ENCODE measurements around the gene LYSMD1.
A peak's percentile ranks its signal among the peaks of the same experiment; 100 is the strongest.
"Not testable (repeated sequence)": the region's sequence is repeated elsewhere in the genome, so short reads cannot be mapped to it uniquely, and the experiment has no call there.

The LYSMD1 gene, protein sequence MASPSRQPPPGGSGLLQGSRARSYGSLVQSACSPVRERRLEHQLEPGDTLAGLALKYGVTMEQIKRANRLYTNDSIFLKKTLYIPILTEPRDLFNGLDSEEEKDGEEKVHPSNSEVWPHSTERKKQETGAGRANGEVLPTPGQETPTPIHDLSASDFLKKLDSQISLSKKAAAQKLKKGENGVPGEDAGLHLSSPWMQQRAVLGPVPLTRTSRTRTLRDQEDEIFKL

GRCh38 chr1:151165738-151166504 lies at the start of gene LYSMD1, which contains the start of gene SCNM1:
TSS of gene LYSMD1 (minus strand) at chr1:151165902. CDS start at chr1:151165258, 644 bp downstream.
TSS of gene SCNM1 (plus strand) at chr1:151166144. CDS start at chr1:151166153, 9 bp downstream.
- DNase-seq (ENCODE audit: low spot score): peak; percentile 93

GRCh38 chr1:151213560-151213959 lies 47.9 kb upstream of the LYSMD1 start:
- no peak for DNase-seq (ENCODE audit: low spot score)

GRCh38 chr1:151211972-151212705 lies 46.4 kb upstream of the LYSMD1 start:
- DNase-seq (ENCODE audit: low spot score): no peak

DNA sequence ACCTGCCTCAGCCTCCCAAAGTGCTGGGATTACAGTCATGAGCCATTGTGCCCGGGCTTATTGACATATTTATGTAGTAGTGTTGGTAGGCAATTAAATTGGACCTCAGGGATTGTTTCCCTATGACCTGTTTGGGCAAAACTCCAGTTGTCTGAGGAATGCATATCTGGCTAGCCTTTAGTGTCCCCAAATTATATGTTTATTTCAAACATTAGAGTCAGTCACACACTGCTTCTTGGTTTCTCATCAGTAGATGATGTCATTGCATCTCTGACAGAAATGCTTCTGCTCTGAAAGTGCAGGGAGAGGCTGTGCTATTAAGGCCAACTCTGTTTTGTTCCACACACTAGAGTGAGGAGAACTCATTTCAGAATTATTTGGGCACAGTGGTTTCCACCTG lies 45.1 kb upstream of the LYSMD1 start:
- no peak for DNase-seq (ENCODE audit: low spot score)

DNA sequence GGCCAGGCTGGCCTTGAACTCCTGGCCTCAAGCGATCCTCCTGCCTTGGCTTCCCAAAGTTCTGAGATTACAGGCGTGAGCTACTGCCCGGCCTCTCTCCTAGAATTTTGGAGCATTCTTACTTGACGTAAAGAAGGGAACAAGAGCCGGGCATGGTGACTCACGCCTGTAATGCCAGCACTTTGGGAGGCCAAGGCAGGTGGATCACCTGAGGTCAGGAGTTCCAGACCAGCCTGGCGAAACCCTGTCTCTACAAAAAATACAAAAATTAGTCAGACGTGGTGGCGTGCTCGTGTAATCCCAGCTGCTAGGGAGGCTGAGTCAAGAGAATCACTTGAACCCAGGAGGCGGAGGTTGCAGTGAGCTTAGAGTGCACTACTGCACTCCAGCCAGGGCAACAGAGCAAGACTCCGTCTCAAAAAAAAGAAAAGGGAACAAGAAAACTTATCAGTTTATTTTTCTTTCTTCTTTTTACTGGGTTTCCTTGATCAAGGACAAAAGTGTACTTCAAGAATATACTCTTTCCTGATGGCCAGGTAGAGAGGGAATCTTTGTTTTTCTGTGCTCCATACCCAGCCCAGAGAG lies 39.8 kb upstream of the LYSMD1 start:
- DNase-seq (ENCODE audit: low spot score): not testable (repeated sequence)

- no peak for DNase-seq (ENCODE audit: low spot score)
These were observed 34.3 kb upstream of the LYSMD1 start for GRCh38 chr1:151199873-151200581.

DNA sequence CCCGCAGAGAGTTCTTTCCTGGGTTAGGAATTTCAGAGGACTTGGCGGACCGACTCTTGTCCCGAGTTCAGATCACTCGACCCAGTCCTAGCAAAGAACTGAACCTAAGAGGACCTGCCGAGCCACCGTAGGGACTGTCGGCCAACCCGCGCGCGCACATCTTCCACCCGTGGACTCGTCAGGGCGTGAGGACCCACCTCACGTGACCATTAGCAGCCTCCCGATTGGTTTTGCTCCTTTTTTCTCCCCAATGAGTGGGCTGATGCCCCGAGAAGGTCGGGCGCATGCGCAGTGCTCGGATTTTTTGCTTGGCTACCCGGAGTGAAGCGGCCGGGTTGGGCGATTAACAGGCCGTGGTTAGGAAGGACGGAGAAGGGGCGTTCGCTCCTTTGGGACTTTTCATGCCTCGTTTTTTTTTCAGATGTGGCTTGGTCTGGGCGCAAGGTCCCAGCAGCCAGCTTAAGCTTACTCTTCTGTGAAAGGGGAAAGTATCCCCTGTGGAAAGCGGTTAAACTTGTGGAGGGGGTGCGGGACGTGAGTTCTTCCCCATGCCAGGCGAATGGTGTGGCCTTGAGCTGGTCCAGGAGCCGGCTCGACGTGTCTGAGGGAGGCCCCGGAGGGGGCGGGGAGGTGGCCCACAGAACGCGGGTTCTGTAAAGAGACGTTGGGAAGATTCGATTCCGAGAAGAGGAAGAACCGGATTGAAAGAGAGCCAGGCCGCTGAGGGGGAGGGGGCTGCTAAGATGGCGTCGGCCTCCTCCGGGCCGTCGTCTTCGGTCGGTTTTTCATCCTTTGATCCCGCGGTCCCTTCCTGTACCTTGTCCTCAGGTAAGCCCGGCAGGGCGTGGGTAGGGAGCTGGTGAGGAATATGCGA lies 32.8 kb upstream of the LYSMD1 start, which contains the start of gene PIP5K1A:
Gene PIP5K1A, plus strand, starts transcription at position 299 of the 874 bp plus-strand sequence. Its CDS starts 445 bp downstream, at position 744.
- DNase-seq (ENCODE audit: low spot score): peak; percentile 97

DNA sequence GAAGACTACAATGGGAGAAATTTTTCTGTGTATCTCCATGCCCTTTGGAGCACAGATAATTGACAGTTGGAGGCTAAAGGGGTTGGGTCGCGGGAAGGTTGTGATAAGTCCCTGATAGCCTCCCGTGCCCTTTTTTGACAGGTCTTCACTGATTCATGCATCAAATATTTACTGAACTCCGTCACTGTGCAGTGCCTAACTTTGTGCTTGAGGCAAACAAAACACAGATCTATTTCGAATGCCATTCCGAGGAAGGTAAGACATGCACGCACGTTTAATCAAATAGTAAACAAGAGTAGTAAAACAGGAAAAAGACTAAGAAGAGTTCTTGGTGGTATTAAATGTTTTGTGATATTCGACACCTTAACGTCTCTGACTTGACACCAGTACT lies 32.2 kb upstream of the LYSMD1 start:
- no peak for DNase-seq (ENCODE audit: low spot score)

GRCh38 chr1:151196292-151196800 lies 30.6 kb upstream of the LYSMD1 start:
- peak; percentile 37 for DNase-seq (ENCODE audit: low spot score)

GRCh38 chr1:151194894-151195594 lies 29.3 kb upstream of the LYSMD1 start:
- peak; percentile 37 for DNase-seq (ENCODE audit: low spot score)

- DNase-seq (ENCODE audit: low spot score): no peak
These were observed 28.2 kb upstream of the LYSMD1 start for GRCh38 chr1:151193856-151194255.

- DNase-seq (ENCODE audit: low spot score): no peak
These were observed 27.6 kb upstream of the LYSMD1 start for GRCh38 chr1:151193304-151193703.

GRCh38 chr1:151192047-151192446 lies 26.3 kb upstream of the LYSMD1 start:
- DNase-seq (ENCODE audit: low spot score): no peak

DNA sequence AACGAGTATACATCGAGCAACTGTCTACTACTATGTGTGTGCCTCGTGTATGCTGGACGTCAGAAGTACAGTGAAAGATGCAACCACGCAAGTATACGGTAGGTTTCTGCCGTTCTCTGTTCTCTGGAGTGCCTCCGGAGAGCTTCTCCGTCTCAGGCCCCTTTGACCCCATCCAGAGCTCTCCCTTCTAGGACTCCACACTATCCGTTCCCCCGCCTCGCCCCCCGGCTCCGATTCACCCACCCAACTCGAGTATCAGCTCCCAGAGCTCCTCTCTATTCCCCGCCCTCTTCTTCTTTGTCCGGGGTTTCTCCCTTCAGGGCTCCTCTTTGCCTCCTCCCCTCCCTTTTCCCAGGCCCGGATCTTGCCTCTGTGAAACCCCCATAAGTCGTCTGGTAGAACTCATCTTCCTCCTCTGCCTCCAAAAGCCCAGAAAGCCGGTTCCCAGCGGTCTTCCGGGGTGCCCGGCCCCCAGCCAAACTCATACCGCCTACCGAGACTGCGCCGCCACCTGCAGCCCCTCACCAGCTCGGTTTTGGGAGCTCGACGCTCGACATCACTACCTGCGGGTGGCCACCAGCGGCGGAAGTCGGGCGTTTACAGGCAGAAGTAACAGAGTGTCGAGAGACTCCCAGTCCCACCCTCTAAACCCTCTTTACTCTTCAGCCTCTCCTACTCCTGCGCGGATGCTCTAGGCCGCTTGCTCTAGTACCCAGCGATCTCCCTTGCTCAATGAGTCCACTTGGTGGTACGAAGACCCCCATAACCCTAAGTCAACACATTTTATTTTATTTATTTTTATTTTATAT lies 24.1 kb upstream of the LYSMD1 start, which contains the start of gene VPS72:
Gene VPS72, minus strand, starts transcription at position 561 of the 809 bp plus-strand sequence. Its CDS starts 76 bp downstream, at position 485.
- DNase-seq (ENCODE audit: low spot score): peak; percentile 92

GRCh38 chr1:151188667-151189066 lies 23.0 kb upstream of the LYSMD1 start:
- not testable (repeated sequence) for DNase-seq (ENCODE audit: low spot score)

- no peak for DNase-seq (ENCODE audit: low spot score)
These were observed 21.5 kb upstream of the LYSMD1 start for GRCh38 chr1:151187205-151187604.

DNA sequence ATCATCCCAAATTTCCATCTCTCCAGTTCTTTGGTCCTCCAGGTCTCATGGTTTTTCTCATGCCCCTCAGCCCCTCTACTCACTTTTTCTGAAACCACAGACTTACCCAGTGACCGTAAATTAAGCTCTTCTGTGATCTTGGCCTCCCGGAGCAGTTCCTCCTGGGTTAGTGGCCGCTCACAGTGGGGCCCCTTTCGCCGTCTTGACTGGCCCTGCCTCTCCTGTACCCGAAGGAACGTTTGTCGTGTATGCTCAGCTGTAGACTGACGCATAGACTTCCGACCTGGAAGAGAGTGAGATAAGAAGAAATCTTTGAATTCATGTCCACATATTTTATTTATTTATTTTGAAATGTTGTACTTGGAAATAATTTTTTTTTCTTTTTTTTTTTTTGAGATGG lies 18.5 kb upstream of the LYSMD1 start:
- no peak for DNase-seq (ENCODE audit: low spot score)

DNA sequence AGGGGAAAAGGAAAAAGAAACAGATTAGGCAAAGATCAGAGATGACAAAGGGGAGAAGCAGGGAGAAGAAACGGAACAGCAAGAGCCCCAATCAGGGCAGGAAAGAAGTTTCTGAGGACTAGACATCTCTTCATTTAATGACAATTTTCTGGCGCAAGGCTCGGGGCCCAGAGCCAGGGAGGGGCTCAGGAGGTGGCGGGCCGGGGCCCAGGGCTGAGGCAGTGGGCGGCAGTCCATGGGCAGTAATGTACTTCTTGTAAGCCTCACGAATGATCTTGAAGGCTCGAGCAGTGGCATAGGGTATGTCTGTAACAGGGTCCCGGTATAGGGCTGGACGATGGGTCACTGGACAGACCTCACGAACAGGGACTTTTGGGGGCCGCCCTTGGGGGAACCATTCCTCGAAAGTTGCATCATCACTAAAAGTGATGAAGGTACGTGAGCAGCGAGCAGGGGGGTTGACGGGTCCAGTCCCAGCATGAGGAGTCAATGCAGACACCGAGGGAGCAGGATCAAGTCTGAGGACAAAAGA lies 10.9 kb upstream of the LYSMD1 start:
- no peak for DNase-seq (ENCODE audit: low spot score)
